Suprapubic skin (tissue), 3 donors: ENCODE data around the gene CASKIN1.

Experiments
- EP300 ChIP-seq: sonication (generic); formaldehyde crosslinking; IDR thresholded peaks from one replicate; pipeline ENCODE4 v1.6.1; 2017; ENCODE audit warnings: antibody characterized with exemption
- POLR2A ChIP-seq, 2 donors: fragments of 450-650 bp; IDR thresholded peaks; one replicate each; pipeline ENCODE4 v1.6.1; 2017; ENCODE audit warnings: antibody characterized with exemption in 2 of 2, mild to moderate bottlenecking in 2 of 2, moderate library complexity in 2 of 2
- TF ChIP-seq, protein P1 (sequence below), 2 donors: fragments of 200-600 bp in 1 of 2; fragments of 450-650 bp in 1 of 2; sonication (generic) in 1 of 2; IDR thresholded peaks; one replicate each; pipeline ENCODE4 v1.5.1; 2016 to 2019; ENCODE audit warnings: antibody characterized with exemption in 2 of 2, mild to moderate bottlenecking in 1 of 2, moderate library complexity in 1 of 2

DNA sequence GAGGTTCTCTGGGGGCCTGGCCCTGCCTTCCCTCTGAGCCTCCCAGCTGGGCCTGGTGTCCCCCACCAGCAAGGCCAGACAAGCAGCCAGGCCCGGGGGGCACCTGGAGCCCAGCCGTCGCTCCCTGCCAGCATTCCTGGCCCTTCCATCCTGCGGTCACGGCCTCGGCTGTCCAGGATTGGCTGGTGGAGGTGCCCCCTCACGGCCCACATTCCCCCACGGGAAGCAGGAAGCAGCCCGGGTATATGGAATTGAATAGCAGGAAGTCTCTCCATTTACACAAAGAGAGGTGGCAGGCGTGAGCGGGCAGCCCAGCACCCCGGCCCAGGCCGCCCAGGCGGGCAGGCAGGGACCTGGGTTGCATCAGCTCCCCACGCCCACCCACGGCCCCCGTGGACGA is 26.3 kb downstream of the CASKIN1 start:
- TF ChIP-seq, protein P1, sequence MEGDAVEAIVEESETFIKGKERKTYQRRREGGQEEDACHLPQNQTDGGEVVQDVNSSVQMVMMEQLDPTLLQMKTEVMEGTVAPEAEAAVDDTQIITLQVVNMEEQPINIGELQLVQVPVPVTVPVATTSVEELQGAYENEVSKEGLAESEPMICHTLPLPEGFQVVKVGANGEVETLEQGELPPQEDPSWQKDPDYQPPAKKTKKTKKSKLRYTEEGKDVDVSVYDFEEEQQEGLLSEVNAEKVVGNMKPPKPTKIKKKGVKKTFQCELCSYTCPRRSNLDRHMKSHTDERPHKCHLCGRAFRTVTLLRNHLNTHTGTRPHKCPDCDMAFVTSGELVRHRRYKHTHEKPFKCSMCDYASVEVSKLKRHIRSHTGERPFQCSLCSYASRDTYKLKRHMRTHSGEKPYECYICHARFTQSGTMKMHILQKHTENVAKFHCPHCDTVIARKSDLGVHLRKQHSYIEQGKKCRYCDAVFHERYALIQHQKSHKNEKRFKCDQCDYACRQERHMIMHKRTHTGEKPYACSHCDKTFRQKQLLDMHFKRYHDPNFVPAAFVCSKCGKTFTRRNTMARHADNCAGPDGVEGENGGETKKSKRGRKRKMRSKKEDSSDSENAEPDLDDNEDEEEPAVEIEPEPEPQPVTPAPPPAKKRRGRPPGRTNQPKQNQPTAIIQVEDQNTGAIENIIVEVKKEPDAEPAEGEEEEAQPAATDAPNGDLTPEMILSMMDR (IDR thresholded peaks at IDR 0.05), result no peak
- TF ChIP-seq POLR2A (IDR thresholded peaks at IDR 0.05) (no peak), EP300 (no peak)
